HepG2 (cell line): ENCODE data around the gene SNAI1. TPM values are rescaled to one million over a fixed set of nuclear protein-coding genes. Genes with fewer than 3 reads are reported as not detected.

ENCODE experiments used
- AKAP8 ChIP-seq: sonication (generic); formaldehyde crosslinking; IDR thresholded peaks from 2 replicates; pipeline ENCODE4 v1.5.1; 2020; ENCODE audit warnings: mild to moderate bottlenecking, missing genetic modification reagents
- ARID2 ChIP-seq: sonication (generic); formaldehyde crosslinking; IDR thresholded peaks from 2 replicates; pipeline ENCODE4 v1.8.1; 2022; ENCODE audit warnings: mild to moderate bottlenecking, missing genetic modification reagents, borderline replicate concordance
- HMGA1 ChIP-seq: sonication (generic); formaldehyde crosslinking; conservative IDR thresholded peaks from 2 replicates; pipeline ENCODE4 v1.4.0; 2020; ENCODE audit warnings: missing genetic modification reagents
- KLF6 ChIP-seq: IDR thresholded peaks from 2 replicates; pipeline ENCODE4 v1.8.0; 2016; ENCODE audit warnings: missing biosample characterization, missing genetic modification reagents
- KMT2A ChIP-seq: sonication (generic); formaldehyde crosslinking; IDR thresholded peaks from 2 replicates; pipeline ENCODE4 v1.4.0; 2020; ENCODE audit warnings: missing genetic modification reagents
- MYNN ChIP-seq: sonication (generic); formaldehyde crosslinking; IDR thresholded peaks from 2 replicates; pipeline ENCODE4 v1.4.0; 2020; ENCODE audit warnings: mild to moderate bottlenecking, low read depth, missing genetic modification reagents
- NFKB2 ChIP-seq: sonication (generic); formaldehyde crosslinking; IDR thresholded peaks from 2 replicates; pipeline ENCODE4 v1.4.0; 2020; ENCODE audit warnings: missing genetic modification reagents, borderline replicate concordance
- NFYB ChIP-seq: sonication (generic); formaldehyde crosslinking; IDR thresholded peaks from 2 replicates; pipeline ENCODE4 v1.4.0; 2020; ENCODE audit warnings: missing genetic modification reagents
- NR2F6 ChIP-seq, 2 experiments: IDR thresholded peaks; 2 replicates each; pipeline ENCODE4 v1.6.1; 2016; ENCODE audit warnings: antibody characterized with exemption in 1 of 2, mild to moderate bottlenecking in 1 of 2
- PITX1 ChIP-seq: sonication (generic); formaldehyde crosslinking; IDR thresholded peaks from 2 replicates; pipeline ENCODE4 v1.5.1; 2020; ENCODE audit warnings: mild to moderate bottlenecking, missing genetic modification reagents
- POGK ChIP-seq: sonication (generic); formaldehyde crosslinking; conservative IDR thresholded peaks from 2 replicates; pipeline ENCODE4 v1.8.0; 2022; ENCODE audit warnings: mild to moderate bottlenecking, moderate library complexity, missing genetic modification reagents
- PRMT3 ChIP-seq: sonication (generic); formaldehyde crosslinking; IDR thresholded peaks from 2 replicates; pipeline ENCODE4 v1.8.1; 2022; ENCODE audit warnings: low read depth, mild to moderate bottlenecking, moderate library complexity, missing genetic modification reagents, borderline replicate concordance
- SMAD9 ChIP-seq: sonication (generic); formaldehyde crosslinking; IDR thresholded peaks from 2 replicates; pipeline ENCODE4 v1.5.1; 2020; ENCODE audit warnings: mild to moderate bottlenecking, missing genetic modification reagents
- SRY ChIP-seq: sonication (generic); formaldehyde crosslinking; IDR thresholded peaks from 2 replicates; pipeline ENCODE4 v1.8.0; 2022; ENCODE audit warnings: mild to moderate bottlenecking, missing genetic modification reagents
- ZBTB25 ChIP-seq: IDR thresholded peaks from 2 replicates; pipeline ENCODE4 v1.6.1; 2018; ENCODE audit warnings: missing genetic modification reagents
- ZFP91 ChIP-seq: sonication (generic); formaldehyde crosslinking; IDR thresholded peaks from 2 replicates; pipeline ENCODE4 v1.9.0; 2022; ENCODE audit warnings: missing genetic modification reagents, mild to moderate bottlenecking, borderline replicate concordance
- ZNF205 ChIP-seq: IDR thresholded peaks from 2 replicates; pipeline ENCODE4 v1.6.1; 2018; ENCODE audit warnings: missing biosample characterization, missing genetic modification reagents
- ZNF484 ChIP-seq: sonication (generic); formaldehyde crosslinking; IDR thresholded peaks from 2 replicates; pipeline ENCODE4 v1.5.1; 2020; ENCODE audit warnings: mild to moderate bottlenecking, low read depth, missing genetic modification reagents, borderline replicate concordance
- ZNF839 ChIP-seq: sonication (generic); formaldehyde crosslinking; IDR thresholded peaks from 2 replicates; pipeline ENCODE4 v1.4.0; 2020; ENCODE audit warnings: missing genetic modification reagents, mild to moderate bottlenecking, borderline replicate concordance
- polyA plus RNA-seq, 8 experiments: library from polyadenylated mRNA; depleted of rRNA in 3 of 8; stranded (reverse) in 7 of 8; unstranded in 1 of 8; fragments of >200 nt; fragmentation: Illumina TruSeq in 4 of 8; extraction: Trizol in 4 of 8; gene quantifications; 2 replicates each; pipeline versions ENCODE4 v1.2.1 to v1.2.3, GENCODE V29; 2011 to 2016; ENCODE audit warnings: low read depth in 4 of 8, missing spikeins in 1 of 8, mixed read lengths in 1 of 8; ENCODE audit not compliant: insufficient read depth in 1 of 8
- total RNA-seq, 5 experiments: library from RNA; depleted of rRNA; stranded (reverse); fragments of >200 nt; fragmentation: Illumina TruSeq; extraction: Trizol; gene quantifications; 2 replicates each; pipeline ENCODE4 v1.2.3, GENCODE V29; 2016; ENCODE audit warnings: low read depth in 1 of 5
- TF ChIP-seq, protein P1 (sequence below): sonication (generic); formaldehyde crosslinking; IDR thresholded peaks from 2 replicates; pipeline ENCODE4 v1.8.1; 2023; ENCODE audit warnings: mild to moderate bottlenecking, moderate library complexity, missing genetic modification reagents
- TF ChIP-seq, protein P2 (sequence below): sonication (generic); formaldehyde crosslinking; IDR thresholded peaks from 2 replicates; pipeline ENCODE4 v1.5.1; 2020; ENCODE audit warnings: missing genetic modification reagents, mild to moderate bottlenecking, borderline replicate concordance

SNAI1 gene
- total and polyA plus RNA-seq, 2 of the 13 experiments (the other 11 are each of a cell fraction or from before 2014, with no cell fraction given), result 1.3 to 1.4 TPM

- TF ChIP-seq ZBTB25 (CRISPR knock-in tag) (peak; percentile 17; the same call in 1 of the 2 replicates), NR2F6 (IDR thresholded peaks at IDR 0.05) (no peak), NR2F6 (CRISPR knock-in tag; IDR thresholded peaks at IDR 0.05) (peak; percentile 53), NFKB2 (CRISPR knock-in tag) (peak; percentile 95), ZNF484 (0 out of 2 replicates have a peak, but pooled peaks have one; percentile 93), PITX1 (CRISPR knock-in tag) (peak; percentile 70; the same call in 1 of the 2 replicates), SRY (CRISPR knock-in tag) (peak; percentile 89), NFYB (CRISPR knock-in tag) (peak; percentile 67), AKAP8 (peak; percentile 92), HMGA1 (CRISPR knock-in tag) (no peak), ZFP91 (peak; percentile 74), ARID2 (peak; percentile 48; the same call in 1 of the 2 replicates), POGK (CRISPR knock-in tag) (peak; percentile 81), PRMT3 (CRISPR knock-in tag) (peak; percentile 96), SMAD9 (CRISPR knock-in tag) (peak; percentile 40; the same call in 1 of the 2 replicates), ZNF839 (CRISPR knock-in tag) (no peak), KMT2A (0 out of 2 replicates have a peak, but pooled peaks have one; percentile 46), ZNF205 (CRISPR knock-in tag) (peak; percentile 87), KLF6 (peak; percentile 91), MYNN (CRISPR knock-in tag) (0 out of 2 replicates have a peak, but pooled peaks have one; percentile 88)
- TF ChIP-seq, protein P1, sequence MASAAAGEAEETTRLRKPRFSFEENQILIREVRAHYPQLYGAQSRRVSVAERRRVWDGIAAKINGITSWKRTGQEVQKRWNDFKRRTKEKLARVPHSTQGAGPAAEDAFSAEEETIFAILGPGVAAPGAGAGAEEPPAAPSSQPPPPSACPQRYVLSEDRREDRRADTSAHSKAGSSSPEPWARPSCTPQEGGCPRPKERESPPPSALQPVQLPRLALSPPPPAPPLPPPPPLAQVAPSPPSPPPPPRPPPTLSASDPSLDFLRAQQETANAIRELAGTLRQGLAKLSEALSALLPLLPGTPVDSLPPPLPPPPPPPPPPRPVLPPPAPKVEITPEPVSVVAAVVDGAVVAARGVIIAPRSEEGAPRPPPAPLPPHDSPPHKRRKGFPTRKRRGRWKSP (CRISPR knock-in tag), result peak; percentile 98
- TF ChIP-seq, protein P2, sequence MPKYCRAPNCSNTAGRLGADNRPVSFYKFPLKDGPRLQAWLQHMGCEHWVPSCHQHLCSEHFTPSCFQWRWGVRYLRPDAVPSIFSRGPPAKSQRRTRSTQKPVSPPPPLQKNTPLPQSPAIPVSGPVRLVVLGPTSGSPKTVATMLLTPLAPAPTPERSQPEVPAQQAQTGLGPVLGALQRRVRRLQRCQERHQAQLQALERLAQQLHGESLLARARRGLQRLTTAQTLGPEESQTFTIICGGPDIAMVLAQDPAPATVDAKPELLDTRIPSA (CRISPR knock-in tag), result no peak; the same call in 1 of the 2 replicates
These were observed at the start of gene SNAI1 (continued) for GRCh38 chr20:49982346-49983122.
